GM12878 (cell line): ENCODE data around the gene FAM184B. TPM values are rescaled to one million over a fixed set of nuclear protein-coding genes. Genes with fewer than 3 reads are reported as not detected.

Source experiments
- BCL11A ChIP-seq: IDR thresholded peaks from 2 replicates; pipeline ENCODE4 v1.6.1; 2011; ENCODE audit warnings: low read depth, low read length
- CHD1 ChIP-seq: IDR thresholded peaks from 2 replicates; pipeline ENCODE4 v1.6.1; 2012; ENCODE audit warnings: low read depth, low read length, improper control_type of control experiment
- CHD2 ChIP-seq: IDR thresholded peaks from 2 replicates; pipeline ENCODE4 v1.6.1; 2011; ENCODE audit warnings: low read depth, low read length, improper control_type of control experiment, borderline replicate concordance
- CREM ChIP-seq: IDR thresholded peaks from 2 replicates; pipeline ENCODE4 v1.6.1; 2014; ENCODE audit warnings: antibody characterized with exemption, low read depth
- FOXK2 ChIP-seq: fragments of 450-650 bp; IDR thresholded peaks from 2 replicates; pipeline ENCODE4 v1.6.1; 2017; ENCODE audit warnings: mild to moderate bottlenecking, moderate library complexity
- GATAD2B ChIP-seq: fragments of 450-650 bp; conservative IDR thresholded peaks from 2 replicates; pipeline ENCODE4 v1.6.1; 2017; ENCODE audit warnings: low read depth, mild to moderate bottlenecking, moderate library complexity
- HDGF ChIP-seq: fragments of 450-650 bp; IDR thresholded peaks from 2 replicates; pipeline ENCODE4 v1.6.1; 2016; ENCODE audit warnings: antibody characterized with exemption
- MEF2A ChIP-seq: IDR thresholded peaks from 2 replicates; pipeline ENCODE4 v1.6.1; 2011; ENCODE audit warnings: low read depth, mild to moderate bottlenecking, low read length, moderate library complexity; ENCODE audit not compliant: insufficient read depth
- MYC ChIP-seq: IDR thresholded peaks from 2 replicates; pipeline ENCODE4 v1.6.1; 2011; ENCODE audit warnings: mild to moderate bottlenecking, low read length, moderate library complexity, inconsistent platforms; ENCODE audit not compliant: insufficient read depth, insufficient replicate concordance, insufficient read length, severe bottlenecking
- NFXL1 ChIP-seq: fragments of 450-650 bp; IDR thresholded peaks from 2 replicates; pipeline ENCODE4 v1.6.1; 2017; ENCODE audit warnings: antibody characterized with exemption, mild to moderate bottlenecking, borderline replicate concordance
- RAD21 ChIP-seq: IDR thresholded peaks from 2 replicates; pipeline ENCODE4 v1.6.1; 2011; ENCODE audit warnings: mild to moderate bottlenecking, low read depth, low read length, moderate library complexity; ENCODE audit not compliant: insufficient read depth
- RCOR1 ChIP-seq: conservative IDR thresholded peaks from 2 replicates; pipeline ENCODE4 v1.6.1; 2012; ENCODE audit warnings: low read depth, low read length, improper control_type of control experiment
- RFX5 ChIP-seq: IDR thresholded peaks from 2 replicates; pipeline ENCODE4 v1.6.1; 2011; ENCODE audit warnings: low read depth, low read length, improper control_type of control experiment
- SMAD1 ChIP-seq: fragments of 450-650 bp; IDR thresholded peaks from 2 replicates; pipeline ENCODE4 v1.6.1; 2018; ENCODE audit warnings: mild to moderate bottlenecking, low read depth; ENCODE audit not compliant: partially characterized antibody
- SMARCA5 ChIP-seq: fragments of 450-650 bp; IDR thresholded peaks from 2 replicates; pipeline ENCODE4 v1.6.1; 2017; ENCODE audit warnings: mild to moderate bottlenecking
- SMC3 ChIP-seq: IDR thresholded peaks from 2 replicates; pipeline ENCODE4 v1.6.1; 2011; ENCODE audit warnings: low read length, improper control_type of control experiment, borderline replicate concordance
- SUZ12 ChIP-seq: fragments of 200-600 bp; sonication (generic); IDR thresholded peaks from one replicate; pipeline ENCODE4 v1.6.1; 2018; ENCODE audit warnings: antibody characterized with exemption, mild to moderate bottlenecking; ENCODE audit not compliant: unreplicated experiment
- TCF3 ChIP-seq: IDR thresholded peaks from 2 replicates; pipeline ENCODE4 v1.6.1; 2012; ENCODE audit warnings: low read depth, mild to moderate bottlenecking, low read length, borderline replicate concordance; ENCODE audit not compliant: insufficient read depth
- WRNIP1 ChIP-seq: IDR thresholded peaks from 2 replicates; pipeline ENCODE4 v1.6.1; 2011; ENCODE audit warnings: low read depth, low read length, improper control_type of control experiment, borderline replicate concordance
- polyA plus RNA-seq, 11 experiments: library from polyadenylated mRNA; depleted of rRNA in 4 of 11; unstranded in 6 of 11; stranded (reverse) in 5 of 11; fragments of >200 nt; fragmentation: Nextera tagmentation in 4 of 11; fragmentation: Illumina TruSeq in 1 of 11; extraction: Ambion mirVana in 4 of 11; extraction: Trizol in 1 of 11; gene quantifications; 1 replicate in 1 of 11; 2 replicates in 10 of 11; pipeline versions ENCODE4 v1.2.1 to v1.2.3, GENCODE V29; 2011 to 2016; ENCODE audit warnings: inconsistent platforms in 2 of 11, missing spikeins in 2 of 11, low read depth in 1 of 11
- total RNA-seq, 4 experiments: library from RNA; depleted of rRNA in 3 of 4; stranded (reverse); fragments of >200 nt in 3 of 4; fragmentation: Illumina TruSeq in 1 of 4; extraction: Trizol in 1 of 4; gene quantifications; 2 replicates each; pipeline versions ENCODE4 v1.2.1 to v1.2.3, GENCODE V29; 2013 to 2021
- TF ChIP-seq, protein P1 (sequence below): IDR thresholded peaks from 2 replicates; pipeline ENCODE4 v1.6.1; 2012; ENCODE audit warnings: low read depth, low read length, improper control_type of control experiment
- TF ChIP-seq, protein P2 (sequence below): IDR thresholded peaks from 2 replicates; pipeline ENCODE4 v1.6.1; 2012; ENCODE audit warnings: mild to moderate bottlenecking, low read depth, low read length
- TF ChIP-seq, protein P3 (sequence below): IDR thresholded peaks from 2 replicates; pipeline ENCODE4 v1.6.1; 2011; ENCODE audit warnings: borderline replicate concordance, low read depth, mild to moderate bottlenecking, moderate library complexity, low read length; ENCODE audit not compliant: insufficient read depth, poor library complexity, severe bottlenecking
- TF ChIP-seq, protein P4 (sequence below): fragments of 450-650 bp; IDR thresholded peaks from 2 replicates; pipeline ENCODE4 v1.6.1; 2018; ENCODE audit warnings: mild to moderate bottlenecking, low read depth, moderate library complexity; ENCODE audit not compliant: partially characterized antibody

FAM184B gene
- total and polyA plus RNA-seq, 10 of the 15 experiments (the other 5 are each of a cell fraction or from before 2014, with no cell fraction given), result under 0.01 TPM; not detected in 9

DNA sequence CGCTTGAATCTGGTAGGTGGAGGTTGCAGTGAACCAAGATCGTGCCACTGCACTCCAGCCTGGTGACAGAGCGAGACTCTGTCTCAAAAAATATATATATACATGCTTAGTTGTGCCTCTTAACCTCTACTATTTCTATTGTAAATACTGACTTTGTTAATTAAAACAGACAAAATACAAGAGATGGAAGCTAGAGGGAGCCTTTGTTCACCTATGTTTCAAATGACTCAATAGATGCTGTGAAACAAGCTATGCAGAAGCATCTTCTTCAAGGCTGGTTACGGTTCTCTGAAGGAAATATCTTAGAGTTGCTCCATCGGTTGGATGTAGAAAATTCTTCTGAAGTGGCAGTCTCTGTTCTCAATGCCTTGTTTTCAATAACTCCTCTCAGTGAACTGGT lies 35.6 kb upstream of the FAM184B start (continued):
- TF ChIP-seq BCL11A (no peak), CREM (no peak), HDGF (no peak; the same call in 1 of the 2 replicates), SMAD1 (no peak), RFX5 (no peak), FOXK2 (no peak), TCF3 (no peak), SMARCA5 (peak; percentile 58; the same call in 1 of the 2 replicates), CHD2 (no peak), MYC (no peak), RCOR1 (no peak), MEF2A (0 out of 2 replicates have a peak, but pooled peaks have one; percentile 13), SMC3 (peak; percentile 46; the same call in 1 of the 2 replicates), SUZ12 (no peak), RAD21 (peak; percentile 82), WRNIP1 (no peak), NFXL1 (no peak), GATAD2B (no peak), CHD1 (no peak)
- TF ChIP-seq, protein P1, sequence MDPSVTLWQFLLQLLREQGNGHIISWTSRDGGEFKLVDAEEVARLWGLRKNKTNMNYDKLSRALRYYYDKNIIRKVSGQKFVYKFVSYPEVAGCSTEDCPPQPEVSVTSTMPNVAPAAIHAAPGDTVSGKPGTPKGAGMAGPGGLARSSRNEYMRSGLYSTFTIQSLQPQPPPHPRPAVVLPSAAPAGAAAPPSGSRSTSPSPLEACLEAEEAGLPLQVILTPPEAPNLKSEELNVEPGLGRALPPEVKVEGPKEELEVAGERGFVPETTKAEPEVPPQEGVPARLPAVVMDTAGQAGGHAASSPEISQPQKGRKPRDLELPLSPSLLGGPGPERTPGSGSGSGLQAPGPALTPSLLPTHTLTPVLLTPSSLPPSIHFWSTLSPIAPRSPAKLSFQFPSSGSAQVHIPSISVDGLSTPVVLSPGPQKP, result no peak
- TF ChIP-seq, protein P2, sequence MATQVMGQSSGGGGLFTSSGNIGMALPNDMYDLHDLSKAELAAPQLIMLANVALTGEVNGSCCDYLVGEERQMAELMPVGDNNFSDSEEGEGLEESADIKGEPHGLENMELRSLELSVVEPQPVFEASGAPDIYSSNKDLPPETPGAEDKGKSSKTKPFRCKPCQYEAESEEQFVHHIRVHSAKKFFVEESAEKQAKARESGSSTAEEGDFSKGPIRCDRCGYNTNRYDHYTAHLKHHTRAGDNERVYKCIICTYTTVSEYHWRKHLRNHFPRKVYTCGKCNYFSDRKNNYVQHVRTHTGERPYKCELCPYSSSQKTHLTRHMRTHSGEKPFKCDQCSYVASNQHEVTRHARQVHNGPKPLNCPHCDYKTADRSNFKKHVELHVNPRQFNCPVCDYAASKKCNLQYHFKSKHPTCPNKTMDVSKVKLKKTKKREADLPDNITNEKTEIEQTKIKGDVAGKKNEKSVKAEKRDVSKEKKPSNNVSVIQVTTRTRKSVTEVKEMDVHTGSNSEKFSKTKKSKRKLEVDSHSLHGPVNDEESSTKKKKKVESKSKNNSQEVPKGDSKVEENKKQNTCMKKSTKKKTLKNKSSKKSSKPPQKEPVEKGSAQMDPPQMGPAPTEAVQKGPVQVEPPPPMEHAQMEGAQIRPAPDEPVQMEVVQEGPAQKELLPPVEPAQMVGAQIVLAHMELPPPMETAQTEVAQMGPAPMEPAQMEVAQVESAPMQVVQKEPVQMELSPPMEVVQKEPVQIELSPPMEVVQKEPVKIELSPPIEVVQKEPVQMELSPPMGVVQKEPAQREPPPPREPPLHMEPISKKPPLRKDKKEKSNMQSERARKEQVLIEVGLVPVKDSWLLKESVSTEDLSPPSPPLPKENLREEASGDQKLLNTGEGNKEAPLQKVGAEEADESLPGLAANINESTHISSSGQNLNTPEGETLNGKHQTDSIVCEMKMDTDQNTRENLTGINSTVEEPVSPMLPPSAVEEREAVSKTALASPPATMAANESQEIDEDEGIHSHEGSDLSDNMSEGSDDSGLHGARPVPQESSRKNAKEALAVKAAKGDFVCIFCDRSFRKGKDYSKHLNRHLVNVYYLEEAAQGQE, result no peak
- TF ChIP-seq, protein P3, sequence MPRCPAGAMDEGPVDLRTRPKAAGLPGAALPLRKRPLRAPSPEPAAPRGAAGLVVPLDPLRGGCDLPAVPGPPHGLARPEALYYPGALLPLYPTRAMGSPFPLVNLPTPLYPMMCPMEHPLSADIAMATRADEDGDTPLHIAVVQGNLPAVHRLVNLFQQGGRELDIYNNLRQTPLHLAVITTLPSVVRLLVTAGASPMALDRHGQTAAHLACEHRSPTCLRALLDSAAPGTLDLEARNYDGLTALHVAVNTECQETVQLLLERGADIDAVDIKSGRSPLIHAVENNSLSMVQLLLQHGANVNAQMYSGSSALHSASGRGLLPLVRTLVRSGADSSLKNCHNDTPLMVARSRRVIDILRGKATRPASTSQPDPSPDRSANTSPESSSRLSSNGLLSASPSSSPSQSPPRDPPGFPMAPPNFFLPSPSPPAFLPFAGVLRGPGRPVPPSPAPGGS, result no peak
- TF ChIP-seq, protein P4, sequence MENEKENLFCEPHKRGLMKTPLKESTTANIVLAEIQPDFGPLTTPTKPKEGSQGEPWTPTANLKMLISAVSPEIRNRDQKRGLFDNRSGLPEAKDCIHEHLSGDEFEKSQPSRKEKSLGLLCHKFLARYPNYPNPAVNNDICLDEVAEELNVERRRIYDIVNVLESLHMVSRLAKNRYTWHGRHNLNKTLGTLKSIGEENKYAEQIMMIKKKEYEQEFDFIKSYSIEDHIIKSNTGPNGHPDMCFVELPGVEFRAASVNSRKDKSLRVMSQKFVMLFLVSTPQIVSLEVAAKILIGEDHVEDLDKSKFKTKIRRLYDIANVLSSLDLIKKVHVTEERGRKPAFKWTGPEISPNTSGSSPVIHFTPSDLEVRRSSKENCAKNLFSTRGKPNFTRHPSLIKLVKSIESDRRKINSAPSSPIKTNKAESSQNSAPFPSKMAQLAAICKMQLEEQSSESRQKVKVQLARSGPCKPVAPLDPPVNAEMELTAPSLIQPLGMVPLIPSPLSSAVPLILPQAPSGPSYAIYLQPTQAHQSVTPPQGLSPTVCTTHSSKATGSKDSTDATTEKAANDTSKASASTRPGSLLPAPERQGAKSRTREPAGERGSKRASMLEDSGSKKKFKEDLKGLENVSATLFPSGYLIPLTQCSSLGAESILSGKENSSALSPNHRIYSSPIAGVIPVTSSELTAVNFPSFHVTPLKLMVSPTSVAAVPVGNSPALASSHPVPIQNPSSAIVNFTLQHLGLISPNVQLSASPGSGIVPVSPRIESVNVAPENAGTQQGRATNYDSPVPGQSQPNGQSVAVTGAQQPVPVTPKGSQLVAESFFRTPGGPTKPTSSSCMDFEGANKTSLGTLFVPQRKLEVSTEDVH, result no peak
